Retinal pigment epithelial cell (primary cell): ENCODE results near the gene LCN12.

Source experiments
- DNase-seq: peaks from one replicate; pipeline ENCODE4 v3.0.0-alpha.2; 2010; ENCODE audit warnings: low read depth
- H3K4me3 ChIP-seq: 2 replicates; pipeline ENCODE4 v1.5.1; 2011; ENCODE audit warnings: mild to moderate bottlenecking, low read length, control low read depth, moderate library complexity
- CTCF ChIP-seq: conservative IDR thresholded peaks from 2 replicates; pipeline ENCODE4 v1.5.1; 2011; ENCODE audit warnings: low read depth, low read length, control low read depth, inconsistent platforms

LCN12 gene

GRCh38 chr9:136957461-136957860, 5.4 kb downstream of the LCN12 start:
- no peak for TF ChIP-seq CTCF
- no peak for DNase-seq
- no peak overlapping the region for H3K4me3 ChIP-seq

DNA sequence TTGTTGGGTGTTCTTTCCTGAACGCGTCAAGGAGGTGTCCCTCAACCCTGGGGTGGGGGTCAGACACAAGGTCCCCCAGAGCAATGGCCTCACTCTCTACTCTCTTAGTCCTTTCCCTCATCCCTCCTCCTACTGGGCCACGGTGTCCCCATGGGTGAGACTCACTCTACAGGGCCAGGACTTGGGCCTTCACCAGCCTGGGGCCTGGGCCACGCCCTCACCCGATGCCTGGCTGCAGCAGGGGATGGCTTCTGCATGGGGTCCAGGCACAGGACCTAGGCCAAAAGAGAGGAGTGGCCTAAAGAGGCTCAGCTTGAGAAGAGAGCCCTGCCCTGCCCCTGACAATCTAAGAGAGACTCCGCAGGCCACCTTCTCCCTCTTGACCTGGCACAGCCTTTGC, 5.8 kb downstream of the LCN12 start:
- no peak for TF ChIP-seq CTCF
- DNase-seq = no peak
- H3K4me3 ChIP-seq = no peak overlapping the region

DNA sequence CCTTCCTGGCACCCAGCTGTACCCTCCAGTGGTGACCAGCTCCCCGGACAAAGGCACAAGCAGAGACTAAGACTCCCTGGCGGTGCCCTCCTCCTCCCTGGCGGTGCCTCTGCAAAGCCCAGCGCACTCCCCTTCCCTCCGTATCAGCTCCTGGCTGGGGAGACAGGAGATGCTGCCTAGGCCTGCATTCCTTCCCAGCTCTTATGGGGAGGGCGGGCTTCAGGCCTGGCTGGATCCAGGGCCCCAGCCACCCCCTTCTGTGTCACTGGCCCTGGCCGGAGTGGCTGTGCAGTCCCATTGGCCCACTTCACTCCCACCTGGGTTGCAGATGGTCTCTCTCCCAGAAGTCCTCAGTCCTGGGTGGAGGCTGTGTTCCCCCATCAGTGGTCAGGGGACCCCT, 6.4 kb downstream of the LCN12 start:
- DNase-seq = no peak
- no peak overlapping the region for H3K4me3 ChIP-seq
- no peak for TF ChIP-seq CTCF

DNA sequence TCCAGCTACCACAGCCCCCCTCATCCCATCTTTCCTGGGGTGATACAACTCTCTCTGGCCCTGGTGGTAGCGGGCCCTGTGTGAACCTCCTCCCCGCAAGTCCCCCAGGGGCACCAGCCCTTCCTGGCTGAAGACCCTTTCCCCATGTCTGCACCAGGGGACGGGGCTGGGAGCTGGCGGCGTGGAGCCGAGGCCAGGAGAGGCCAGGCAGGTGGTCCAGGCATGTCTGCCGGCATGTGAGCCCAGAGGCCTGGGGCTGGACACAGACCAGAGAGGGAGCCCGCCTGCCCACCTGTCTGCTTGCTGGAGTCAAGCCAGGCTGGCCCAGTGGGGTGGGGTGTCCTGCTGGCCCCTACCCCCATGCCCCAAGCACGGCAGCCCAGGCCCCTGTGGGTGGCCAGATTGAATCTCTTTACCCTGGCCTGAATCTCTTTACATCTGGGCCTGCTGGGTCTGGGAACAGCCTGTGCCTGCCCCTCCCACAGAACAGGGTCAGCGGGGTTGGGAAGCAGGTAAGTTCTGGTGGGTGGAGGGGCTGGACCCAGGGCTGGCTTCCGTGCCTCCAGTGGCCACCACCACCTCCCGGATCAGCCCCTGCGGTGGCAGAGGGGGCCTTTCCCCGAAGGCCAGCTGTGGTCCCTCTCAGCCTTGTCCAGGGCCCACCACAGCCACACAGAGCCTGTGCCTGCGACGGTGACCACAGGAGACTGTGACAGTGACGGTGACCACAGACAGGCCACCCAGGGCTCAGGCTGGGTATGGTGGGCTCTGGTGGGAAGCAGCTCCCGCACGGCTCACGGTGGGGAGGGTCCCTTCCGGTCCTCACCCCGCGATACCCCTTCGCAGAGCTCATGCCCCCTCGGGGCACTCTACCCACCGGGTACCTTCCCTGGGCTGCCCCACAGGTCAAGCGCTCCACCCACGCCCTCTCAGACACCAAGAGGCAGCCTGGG, 7.1 kb downstream of the LCN12 start:
- H3K4me3 ChIP-seq = no peak overlapping the region
- TF ChIP-seq CTCF = no peak
- no peak for DNase-seq

GRCh38 chr9:136960212-136960937, 8.3 kb downstream of the LCN12 start:
- DNase-seq = no peak
- TF ChIP-seq CTCF = no peak
- H3K4me3 ChIP-seq = no peak overlapping the region

DNA sequence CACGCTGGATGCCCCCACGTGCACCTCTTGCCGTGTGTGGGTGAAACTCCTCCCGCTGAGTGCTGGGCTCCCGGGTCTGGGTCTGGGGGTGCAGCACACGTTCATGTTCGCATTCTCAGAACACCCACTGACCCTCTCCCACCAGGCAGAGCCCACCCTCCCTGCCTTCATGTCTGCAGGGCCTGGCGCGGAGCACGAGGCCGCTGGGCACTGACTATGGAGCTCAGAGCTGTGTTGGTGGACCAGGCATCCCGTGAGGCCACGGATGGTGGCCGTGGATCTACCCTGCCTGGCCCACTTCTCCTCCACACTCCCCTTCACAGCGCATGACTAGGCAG, 8.8 kb downstream of the LCN12 start:
- no peak for TF ChIP-seq CTCF
- DNase-seq = no peak
- no peak overlapping the region for H3K4me3 ChIP-seq
